ENCODE results near the gene ZC3H12A.

Gene ZC3H12A

GRCh38 chr1:37475380-37476086, 1.2 kb downstream of the ZC3H12A start:
- H3K4me1 ChIP-seq (ENCODE audit: insufficient read depth, low read length, poor library complexity, severe bottlenecking) = peaks cover 82% of the 10 kb centered on the region
- 0 out of 2 replicates have a peak, but pooled peaks cover 3% of the 10 kb centered on the region for H3F3A ChIP-seq (ENCODE audit: low read depth)
- TF ChIP-seq EZH2phosphoT487 (IDR thresholded peaks at IDR 0.05; ENCODE audit: borderline replicate concordance) (no peak), CTCF (conservative IDR thresholded peaks at IDR 0.05; ENCODE audit: low read length) (no peak)
- H3K4me3 ChIP-seq (ENCODE audit: low read length, poor library complexity, severe bottlenecking) = peak overlapping the region; percentile 98
- H3K9me2 ChIP-seq (replicated peaks; ENCODE audit: low read depth, low read length) = no peaks in the 10 kb centered on the region
- no peaks in the 10 kb centered on the region for H3K27me3 ChIP-seq (ENCODE audit: insufficient read depth, low read length, poor library complexity, severe bottlenecking)
- no peaks in the 10 kb centered on the region for H3K9me3 ChIP-seq (ENCODE audit: insufficient read depth, low read depth, low read length)
- peak overlapping the region; percentile 93 for H3K4me2 ChIP-seq (ENCODE audit: low read depth, low read length, poor library complexity, severe bottlenecking)
- H3K36me3 ChIP-seq (ENCODE audit: insufficient read depth, low read length) = peaks cover 6% of the 10 kb centered on the region; the same call in 1 of the 2 replicates
- H4K20me1 ChIP-seq (ENCODE audit: insufficient read depth, low read length, poor library complexity, severe bottlenecking) = peaks cover 50% of the 10 kb centered on the region
- H2AFZ ChIP-seq (ENCODE audit: low read length) = no peak overlapping the region
- peak overlapping the region; percentile 90 for H3K9ac ChIP-seq (ENCODE audit: low read depth, low read length, poor library complexity, severe bottlenecking)
- peaks cover 79% of the 10 kb centered on the region for H3K79me2 ChIP-seq (ENCODE audit: insufficient read depth, low read length)

- Histone ChIP-seq H4K20me1 (ENCODE audit: insufficient read depth, low read length, poor library complexity, severe bottlenecking) (peaks cover 55% of the 10 kb centered on the region), H3K27me3 (ENCODE audit: insufficient read depth, low read length, poor library complexity, severe bottlenecking) (no peaks in the 10 kb centered on the region), H3K36me3 (ENCODE audit: insufficient read depth, low read length) (peaks cover 11% of the 10 kb centered on the region; the same call in 1 of the 2 replicates), H3K4me2 (ENCODE audit: low read depth, low read length, poor library complexity, severe bottlenecking) (peak overlapping the region; percentile 93), H3K79me2 (ENCODE audit: insufficient read depth, low read length) (peaks cover 85% of the 10 kb centered on the region), H3K9ac (ENCODE audit: low read depth, low read length, poor library complexity, severe bottlenecking) (peak overlapping the region; percentile 90), H2AFZ (ENCODE audit: low read length) (no peak overlapping the region), H3F3A (ENCODE audit: low read depth) (0 out of 2 replicates have a peak, but pooled peaks cover 3% of the 10 kb centered on the region), H3K9me2 (replicated peaks; ENCODE audit: low read depth, low read length) (no peaks in the 10 kb centered on the region), H3K4me3 (ENCODE audit: low read length, poor library complexity, severe bottlenecking) (peak overlapping the region; percentile 98), H3K9me3 (ENCODE audit: insufficient read depth, low read depth, low read length) (no peaks in the 10 kb centered on the region), H3K4me1 (ENCODE audit: insufficient read depth, low read length, poor library complexity, severe bottlenecking) (peaks cover 83% of the 10 kb centered on the region)
- TF ChIP-seq CTCF (conservative IDR thresholded peaks at IDR 0.05; ENCODE audit: low read length) (no peak), EZH2phosphoT487 (IDR thresholded peaks at IDR 0.05; ENCODE audit: borderline replicate concordance) (no peak)
Measured at GRCh38 chr1:37476087-37476452, 1.7 kb downstream of the ZC3H12A start.

GRCh38 chr1:37476460-37477197, 2.2 kb downstream of the ZC3H12A start:
- H3K27me3 ChIP-seq (ENCODE audit: insufficient read depth, low read length, poor library complexity, severe bottlenecking) = no peaks in the 10 kb centered on the region
- H3K9me2 ChIP-seq (replicated peaks; ENCODE audit: low read depth, low read length) = no peaks in the 10 kb centered on the region
- H3K4me1 ChIP-seq (ENCODE audit: insufficient read depth, low read length, poor library complexity, severe bottlenecking) = peaks cover 79% of the 10 kb centered on the region
- peak overlapping the region; percentile 93 for H3K4me2 ChIP-seq (ENCODE audit: low read depth, low read length, poor library complexity, severe bottlenecking)
- H2AFZ ChIP-seq (ENCODE audit: low read length) = no peak overlapping the region
- peaks cover 60% of the 10 kb centered on the region for H4K20me1 ChIP-seq (ENCODE audit: insufficient read depth, low read length, poor library complexity, severe bottlenecking)
- 0 out of 2 replicates have a peak, but pooled peaks cover 3% of the 10 kb centered on the region for H3F3A ChIP-seq (ENCODE audit: low read depth)
- peaks cover 90% of the 10 kb centered on the region for H3K79me2 ChIP-seq (ENCODE audit: insufficient read depth, low read length)
- H3K9ac ChIP-seq (ENCODE audit: low read depth, low read length, poor library complexity, severe bottlenecking) = peak overlapping the region; percentile 90
- no peak for TF ChIP-seq EZH2phosphoT487 (IDR thresholded peaks at IDR 0.05; ENCODE audit: borderline replicate concordance)
- TF ChIP-seq CTCF (conservative IDR thresholded peaks at IDR 0.05; ENCODE audit: low read length) = no peak
- H3K4me3 ChIP-seq (ENCODE audit: low read length, poor library complexity, severe bottlenecking) = peak overlapping the region; percentile 98
- H3K36me3 ChIP-seq (ENCODE audit: insufficient read depth, low read length) = peaks cover 16% of the 10 kb centered on the region; the same call in 1 of the 2 replicates
- no peaks in the 10 kb centered on the region for H3K9me3 ChIP-seq (ENCODE audit: insufficient read depth, low read depth, low read length)
